ENCODE results near the gene ZNF423. TPM values are rescaled to one million over a fixed set of nuclear protein-coding genes. Genes with fewer than 3 reads are reported as not detected.

Gene ZNF423
- total RNA-seq, 3 donors from 2014 or later (not counting 1 experiment from before 2014, with no cell fraction given) = not detected

GRCh38 chr16:49552313-49552928, 303.5 kb downstream of the ZNF423 start:
- no peaks in the 10 kb centered on the region for H3K36me3 Mint-ChIP-seq
- Histone ChIP-seq H3K27me3 (ENCODE audit: control insufficient read depth, insufficient read depth, low read length) (no peaks in the 10 kb centered on the region), H3K9me3 (ENCODE audit: control insufficient read depth, insufficient read depth, low read length) (no peaks in the 10 kb centered on the region), H3K36me3 (ENCODE audit: control insufficient read depth, insufficient read depth, low read length) (no peaks in the 10 kb centered on the region), H3K4me1 (ENCODE audit: control insufficient read depth, insufficient read depth, low read length) (no peaks in the 10 kb centered on the region), H3K4me3 (ENCODE audit: low read length) (no peak overlapping the region), H3K27ac (ENCODE audit: low read length) (no peak overlapping the region)
- intact Hi-C loops (cut with micrococcal nuclease) = no loop called here
- H3K27ac Mint-ChIP-seq = no peak overlapping the region
- H3K4me3 Mint-ChIP-seq = no peak overlapping the region
- no peaks in the 10 kb centered on the region for H3K4me1 Mint-ChIP-seq
- no peak for DNase-seq
- 76% methylated on average over 10 of the region's 10 CpGs for WGBS (ENCODE audit: insufficient coverage)
- TF ChIP-seq CTCF (IDR thresholded peaks at IDR 0.05) = no peak
- H3K9me3 Mint-ChIP-seq = no peaks in the 10 kb centered on the region
- no peak for ATAC-seq
- H3K27me3 Mint-ChIP-seq (ENCODE audit: low read depth in 2 of 2) = peaks cover 0 to 11% of the 10 kb centered on the region in 2 donors

- intact Hi-C loops (cut with micrococcal nuclease) = no loop called here
- no peak overlapping the region for H3K27ac Mint-ChIP-seq
- Histone ChIP-seq H3K36me3 (ENCODE audit: control insufficient read depth, insufficient read depth, low read length) (no peaks in the 10 kb centered on the region), H3K4me3 (ENCODE audit: low read length) (no peak overlapping the region), H3K27me3 (ENCODE audit: control insufficient read depth, insufficient read depth, low read length) (no peaks in the 10 kb centered on the region), H3K9me3 (ENCODE audit: control insufficient read depth, insufficient read depth, low read length) (no peaks in the 10 kb centered on the region), H3K27ac (ENCODE audit: low read length) (no peak overlapping the region), H3K4me1 (ENCODE audit: control insufficient read depth, insufficient read depth, low read length) (no peaks in the 10 kb centered on the region)
- DNase-seq (no peak), ATAC-seq (no peak)
- no peaks in the 10 kb centered on the region for H3K36me3 Mint-ChIP-seq
- peaks cover 0 to 11% of the 10 kb centered on the region in 2 donors for H3K27me3 Mint-ChIP-seq (ENCODE audit: low read depth in 2 of 2)
- no peaks in the 10 kb centered on the region for H3K4me1 Mint-ChIP-seq
- TF ChIP-seq CTCF (IDR thresholded peaks at IDR 0.05) = no peak
- WGBS (ENCODE audit: insufficient coverage) = 47% methylated on average over 6 of the region's 6 CpGs
- no peak overlapping the region for H3K4me3 Mint-ChIP-seq
- H3K9me3 Mint-ChIP-seq = no peaks in the 10 kb centered on the region
These were observed 305.2 kb downstream of the ZNF423 start for GRCh38 chr16:49550666-49551065.

- no peaks in the 10 kb centered on the region for H3K27me3 ChIP-seq (ENCODE audit: control insufficient read depth, insufficient read depth, low read length)
- no peak for DNase-seq
- ATAC-seq = no peak
- Mint-ChIP-seq H3K36me3 (no peaks in the 10 kb centered on the region), H3K27ac (no peak overlapping the region), H3K9me3 (no peaks in the 10 kb centered on the region), H3K27me3 (ENCODE audit: low read depth in 2 of 2) (peaks cover 0 to 11% of the 10 kb centered on the region in 2 donors), H3K4me1 (no peaks in the 10 kb centered on the region), H3K4me3 (no peak overlapping the region)
- H3K27ac ChIP-seq (ENCODE audit: low read length) = no peak overlapping the region
- no peaks in the 10 kb centered on the region for H3K9me3 ChIP-seq (ENCODE audit: control insufficient read depth, insufficient read depth, low read length)
- no peaks in the 10 kb centered on the region for H3K4me1 ChIP-seq (ENCODE audit: control insufficient read depth, insufficient read depth, low read length)
- intact Hi-C loops (cut with micrococcal nuclease) = no loop called here
- H3K4me3 ChIP-seq (ENCODE audit: low read length) = no peak overlapping the region
- no peak for TF ChIP-seq CTCF (IDR thresholded peaks at IDR 0.05)
- WGBS (ENCODE audit: insufficient coverage) = 80% methylated on average over 5 of the region's 5 CpGs
- no peaks in the 10 kb centered on the region for H3K36me3 ChIP-seq (ENCODE audit: control insufficient read depth, insufficient read depth, low read length)
These were observed 305.8 kb downstream of the ZNF423 start for GRCh38 chr16:49550140-49550539.
